ENCODE measurements around the gene S1PR1. TPM values are rescaled to one million over a fixed set of nuclear protein-coding genes. Genes with fewer than 3 reads are reported as not detected.
"Not testable (repeated sequence)": the region's sequence is repeated elsewhere in the genome, so short reads cannot be mapped to it uniquely, and the experiment has no call there.

Gene S1PR1
- total RNA-seq, 2 donors from 2014 or later = 42.5 to 108 TPM

DNA sequence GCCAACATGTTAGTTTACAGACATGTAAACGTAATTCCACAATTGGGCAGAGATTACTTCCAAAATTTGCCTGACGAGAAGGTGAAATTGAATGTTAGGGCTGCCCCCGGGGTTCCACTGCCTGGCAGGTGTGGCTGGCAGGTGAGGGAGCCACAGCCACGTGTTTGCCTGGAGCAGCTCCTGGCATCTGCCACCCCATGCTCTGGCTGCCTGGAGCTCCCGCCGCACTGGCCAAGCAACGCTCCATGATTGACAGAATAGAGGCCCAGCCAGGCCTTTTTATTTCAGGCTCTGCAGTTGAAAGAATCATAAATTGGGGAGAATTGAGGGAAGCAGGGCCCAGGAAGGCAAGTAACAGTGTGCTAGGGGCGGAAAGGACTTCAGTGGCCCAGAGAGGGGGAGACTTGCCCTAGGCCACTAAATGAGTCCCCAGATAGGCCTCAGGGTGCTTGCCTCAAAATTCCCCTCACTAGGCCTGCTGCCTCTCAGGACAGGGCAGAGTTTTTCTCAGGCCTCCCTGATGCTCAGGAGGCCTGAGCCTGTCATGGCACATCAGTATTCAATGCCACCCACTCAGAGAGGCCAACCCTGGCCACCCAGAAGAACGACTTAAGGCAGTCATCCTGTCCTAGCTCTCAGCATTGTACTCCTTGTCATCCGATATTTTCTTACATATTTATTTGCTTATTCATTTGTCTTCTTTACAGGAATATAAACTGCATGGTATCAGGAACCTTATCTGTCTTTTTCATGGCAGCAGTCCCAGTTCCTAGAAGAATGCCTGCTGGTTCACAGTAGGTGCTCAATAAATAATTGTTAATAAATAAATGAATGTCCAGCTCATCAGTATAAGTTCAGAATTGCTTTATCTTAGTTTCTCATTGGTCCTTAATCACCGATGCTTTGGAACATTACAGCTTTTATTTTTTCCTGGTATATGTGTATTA is 16.6 kb upstream of the S1PR1 start:
- Histone ChIP-seq H3K4me1 (ENCODE audit: control insufficient read depth in 1 of 2, low read depth in 2 of 2) (peaks cover 0 to 7% of the 10 kb centered on the region in 2 donors), H3K9me3 (no peaks in the 10 kb centered on the region), H3K27ac (no peak overlapping the region), H3K36me3 (no peaks in the 10 kb centered on the region), H3K27me3 (replicated peaks; ENCODE audit: insufficient read depth) (no peaks in the 10 kb centered on the region), H3K4me3 (no peak overlapping the region)
- DNase-seq (ENCODE audit: low spot score) = no peak
- no peak for ATAC-seq (ENCODE audit: insufficient number of reproducible peaks, low FRiP score, low read depth)
- TF ChIP-seq, protein P1, sequence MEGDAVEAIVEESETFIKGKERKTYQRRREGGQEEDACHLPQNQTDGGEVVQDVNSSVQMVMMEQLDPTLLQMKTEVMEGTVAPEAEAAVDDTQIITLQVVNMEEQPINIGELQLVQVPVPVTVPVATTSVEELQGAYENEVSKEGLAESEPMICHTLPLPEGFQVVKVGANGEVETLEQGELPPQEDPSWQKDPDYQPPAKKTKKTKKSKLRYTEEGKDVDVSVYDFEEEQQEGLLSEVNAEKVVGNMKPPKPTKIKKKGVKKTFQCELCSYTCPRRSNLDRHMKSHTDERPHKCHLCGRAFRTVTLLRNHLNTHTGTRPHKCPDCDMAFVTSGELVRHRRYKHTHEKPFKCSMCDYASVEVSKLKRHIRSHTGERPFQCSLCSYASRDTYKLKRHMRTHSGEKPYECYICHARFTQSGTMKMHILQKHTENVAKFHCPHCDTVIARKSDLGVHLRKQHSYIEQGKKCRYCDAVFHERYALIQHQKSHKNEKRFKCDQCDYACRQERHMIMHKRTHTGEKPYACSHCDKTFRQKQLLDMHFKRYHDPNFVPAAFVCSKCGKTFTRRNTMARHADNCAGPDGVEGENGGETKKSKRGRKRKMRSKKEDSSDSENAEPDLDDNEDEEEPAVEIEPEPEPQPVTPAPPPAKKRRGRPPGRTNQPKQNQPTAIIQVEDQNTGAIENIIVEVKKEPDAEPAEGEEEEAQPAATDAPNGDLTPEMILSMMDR (IDR thresholded peaks at IDR 0.05) = no peak

DNA sequence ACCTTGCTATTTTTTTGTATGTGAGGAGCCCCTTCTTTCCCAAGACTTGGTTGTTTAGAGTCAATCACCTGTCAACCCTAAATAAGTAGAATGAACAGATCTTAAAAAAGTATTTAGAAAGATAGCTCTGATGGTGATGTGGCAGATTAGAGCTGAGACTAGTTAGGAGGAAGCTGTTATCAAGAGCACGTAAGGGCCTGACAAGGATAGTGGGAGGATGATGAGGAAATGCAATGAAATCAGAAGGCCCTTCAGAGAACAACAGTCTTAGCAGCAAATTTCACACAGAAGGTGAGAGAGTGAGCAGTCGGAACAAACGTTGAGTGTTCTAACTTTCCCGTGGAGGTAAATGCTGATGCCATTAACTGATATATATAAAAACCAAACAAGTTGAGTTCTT is 15.9 kb upstream of the S1PR1 start:
- no peak for ATAC-seq (ENCODE audit: insufficient number of reproducible peaks, low FRiP score, low read depth)

DNA sequence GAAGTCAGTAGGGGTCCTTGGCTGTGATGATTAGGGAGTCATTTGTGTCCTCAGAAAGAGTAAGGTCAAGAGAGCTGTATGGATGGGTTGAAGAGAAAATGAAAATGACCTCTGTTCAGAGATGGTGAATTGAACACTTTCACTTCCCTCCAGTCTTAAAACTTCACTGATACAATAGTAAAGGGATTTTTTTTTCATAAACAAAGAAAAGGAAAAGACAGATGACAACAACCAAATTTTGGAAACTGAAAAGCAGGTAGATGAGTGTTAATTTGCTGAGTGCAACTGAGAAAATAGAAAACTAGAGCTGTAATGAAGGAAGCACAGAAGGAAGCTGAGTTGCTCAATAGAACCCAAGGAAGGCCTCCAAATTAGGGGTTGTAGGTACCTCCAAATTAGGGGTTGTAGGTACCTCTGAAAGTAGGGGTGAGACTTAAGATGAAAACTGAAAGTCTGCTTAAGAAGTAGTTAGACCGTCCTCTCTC is 14.8 kb upstream of the S1PR1 start:
- Histone ChIP-seq H3K36me3 (no peaks in the 10 kb centered on the region), H3K4me1 (ENCODE audit: control insufficient read depth in 1 of 2, low read depth in 2 of 2) (peaks cover 0 to 7% of the 10 kb centered on the region in 2 donors), H3K4me3 (no peak overlapping the region), H3K27ac (no peak overlapping the region), H3K27me3 (replicated peaks; ENCODE audit: insufficient read depth) (no peaks in the 10 kb centered on the region), H3K9me3 (no peaks in the 10 kb centered on the region)
- no peak for DNase-seq (ENCODE audit: low spot score)
- TF ChIP-seq, protein P1 (IDR thresholded peaks at IDR 0.05) = no peak
- ATAC-seq (ENCODE audit: insufficient number of reproducible peaks, low FRiP score, low read depth) = no peak

More for the DNA sequence above, 15.9 kb upstream of the S1PR1 start:
- H3K9me3 ChIP-seq = no peaks in the 10 kb centered on the region
- no peaks in the 10 kb centered on the region for H3K27me3 ChIP-seq (replicated peaks; ENCODE audit: insufficient read depth)
- no peak overlapping the region for H3K27ac ChIP-seq
- H3K36me3 ChIP-seq = no peaks in the 10 kb centered on the region
- H3K4me3 ChIP-seq = no peak overlapping the region
- H3K4me1 ChIP-seq (ENCODE audit: control insufficient read depth in 1 of 2, low read depth in 2 of 2) = peaks cover 0 to 7% of the 10 kb centered on the region in 2 donors
- TF ChIP-seq, protein P1 (IDR thresholded peaks at IDR 0.05) = no peak
- DNase-seq (ENCODE audit: low spot score) = no peak

- no peaks in the 10 kb centered on the region for H3K4me1 ChIP-seq (ENCODE audit: control insufficient read depth in 1 of 2, low read depth in 2 of 2)
- TF ChIP-seq, protein P1 (IDR thresholded peaks at IDR 0.05) = no peak
- H3K4me3 ChIP-seq = no peak overlapping the region
- ATAC-seq (ENCODE audit: insufficient number of reproducible peaks, low FRiP score, low read depth) (no peak), DNase-seq (ENCODE audit: low spot score) (no peak)
- no peaks in the 10 kb centered on the region for H3K27me3 ChIP-seq (replicated peaks; ENCODE audit: insufficient read depth)
- no peak overlapping the region for H3K27ac ChIP-seq
- no peaks in the 10 kb centered on the region for H3K36me3 ChIP-seq
- no peaks in the 10 kb centered on the region for H3K9me3 ChIP-seq
Measured at GRCh38 chr1:101227837-101228236, 9.0 kb upstream of the S1PR1 start.

- TF ChIP-seq, protein P1 (IDR thresholded peaks at IDR 0.05) = no peak
- no peaks in the 10 kb centered on the region for H3K9me3 ChIP-seq
- ATAC-seq (ENCODE audit: insufficient number of reproducible peaks, low FRiP score, low read depth) = no peak
Measured at GRCh38 chr1:101228424-101229134, 8.2 kb upstream of the S1PR1 start.

GRCh38 chr1:101232182-101232581 is 4.6 kb upstream of the S1PR1 start:
- not testable (repeated sequence) for DNase-seq (ENCODE audit: low spot score); H3K36me3 ChIP-seq; H3K27ac ChIP-seq; H3K4me1 ChIP-seq (ENCODE audit: control insufficient read depth in 1 of 2, low read depth in 2 of 2); H3K4me3 ChIP-seq; H3K9me3 ChIP-seq; H3K27me3 ChIP-seq (replicated peaks; ENCODE audit: insufficient read depth); ATAC-seq (ENCODE audit: insufficient number of reproducible peaks, low FRiP score, low read depth)

More at GRCh38 chr1:101228424-101229134, 8.2 kb upstream of the S1PR1 start:
- Histone ChIP-seq H3K4me1 (ENCODE audit: control insufficient read depth in 1 of 2, low read depth in 2 of 2) (no peaks in the 10 kb centered on the region), H3K36me3 (no peaks in the 10 kb centered on the region), H3K4me3 (no peak overlapping the region), H3K27me3 (replicated peaks; ENCODE audit: insufficient read depth) (no peaks in the 10 kb centered on the region), H3K27ac (no peak overlapping the region)
- no peak for DNase-seq (ENCODE audit: low spot score)

Data from thoracic aorta (tissue), 2 donors.